H9 (cell line): ENCODE results near the gene PPM1N. TPM values are rescaled to one million over a fixed set of nuclear protein-coding genes. Genes with fewer than 3 reads are reported as not detected.

Experiments used
- DNase-seq: peaks from one replicate; pipeline ENCODE4 v3.0.0-alpha.2; 2017
- H2AFZ ChIP-seq: one replicate; pipeline ENCODE4 v1.6.1; 2013; ENCODE audit warnings: mild to moderate bottlenecking, low read length, control low read depth, moderate library complexity
- H2AK5ac ChIP-seq: 2 replicates; pipeline ENCODE4 v1.6.1; 2013; ENCODE audit warnings: low read length, control low read depth, mixed read lengths; ENCODE audit not compliant: insufficient read length
- H2BK120ac ChIP-seq: one replicate; pipeline ENCODE4 v1.6.1; 2013; ENCODE audit warnings: low read depth, mild to moderate bottlenecking, low read length, control low read depth, inconsistent platforms; ENCODE audit not compliant: poor library complexity, severe bottlenecking
- H2BK12ac ChIP-seq: 2 replicates; pipeline ENCODE4 v1.6.1; 2013; ENCODE audit warnings: low read length, control low read depth, mixed read lengths, low read depth; ENCODE audit not compliant: insufficient read length
- H2BK15ac ChIP-seq: 2 replicates; pipeline ENCODE4 v1.6.1; 2013; ENCODE audit warnings: low read depth, low read length, control low read depth
- H2BK20ac ChIP-seq: one replicate; pipeline ENCODE4 v1.6.1; 2013; ENCODE audit warnings: low read depth, mild to moderate bottlenecking, low read length, control low read depth, inconsistent platforms; ENCODE audit not compliant: poor library complexity, severe bottlenecking
- H2BK5ac ChIP-seq: 2 replicates; pipeline ENCODE4 v1.6.1; 2013; ENCODE audit warnings: low read length, control low read depth, mixed read lengths; ENCODE audit not compliant: insufficient read length
- H3K14ac ChIP-seq: 2 replicates; pipeline ENCODE4 v1.6.1; 2013; ENCODE audit warnings: low read length, control low read depth; ENCODE audit not compliant: insufficient read depth
- H3K18ac ChIP-seq: 2 replicates; pipeline ENCODE4 v1.6.1; 2013; ENCODE audit warnings: low read depth, mild to moderate bottlenecking, mixed read lengths, low read length, control low read depth; ENCODE audit not compliant: insufficient read length
- H3K23ac ChIP-seq: 2 replicates; pipeline ENCODE4 v1.6.1; 2013; ENCODE audit warnings: low read length, control low read depth, mixed read lengths, low read depth; ENCODE audit not compliant: insufficient read length
- H3K23me2 ChIP-seq: 2 replicates; pipeline ENCODE4 v1.6.1; 2013; ENCODE audit warnings: low read depth, mild to moderate bottlenecking, mixed read lengths, low read length, control low read depth; ENCODE audit not compliant: insufficient read length, poor library complexity, severe bottlenecking
- H3K27ac ChIP-seq: 2 replicates; pipeline ENCODE4 v1.5.1; 2013; ENCODE audit warnings: low read length, control low read depth, mixed read lengths, low read depth; ENCODE audit not compliant: insufficient read length
- H3K27me3 ChIP-seq: 2 replicates; pipeline ENCODE4 v1.6.1; 2013; ENCODE audit warnings: low read length, control low read depth, inconsistent platforms; ENCODE audit not compliant: insufficient read depth
- H3K4ac ChIP-seq: 2 replicates; pipeline ENCODE4 v1.6.1; 2013; ENCODE audit warnings: low read depth, mild to moderate bottlenecking, control low read depth, inconsistent platforms, low read length, moderate library complexity
- H3K4me1 ChIP-seq: 2 replicates; pipeline ENCODE4 v1.6.1; 2013; ENCODE audit warnings: low read length, control low read depth, inconsistent platforms; ENCODE audit not compliant: insufficient read depth
- H3K4me2 ChIP-seq: 2 replicates; pipeline ENCODE4 v1.6.1; 2013; ENCODE audit warnings: low read length, control low read depth, mixed read lengths; ENCODE audit not compliant: insufficient read length, insufficient read depth
- H3K56ac ChIP-seq: 2 replicates; pipeline ENCODE4 v1.6.1; 2013; ENCODE audit warnings: low read depth, mild to moderate bottlenecking, mixed read lengths, low read length, control low read depth; ENCODE audit not compliant: insufficient read length
- H3K79me1 ChIP-seq: 2 replicates; pipeline ENCODE4 v1.6.1; 2013; ENCODE audit warnings: low read depth, mild to moderate bottlenecking, moderate library complexity, low read length, control low read depth, inconsistent platforms; ENCODE audit not compliant: insufficient read depth, poor library complexity, severe bottlenecking
- H3K79me2 ChIP-seq: 2 replicates; pipeline ENCODE4 v1.6.1; 2013; ENCODE audit warnings: low read length, control low read depth, inconsistent platforms; ENCODE audit not compliant: insufficient read depth
- H3K9ac ChIP-seq: 2 replicates; pipeline ENCODE4 v1.6.1; 2013; ENCODE audit warnings: low read length, control low read depth, mixed read lengths; ENCODE audit not compliant: insufficient read length; ENCODE audit errors: extremely low read depth
- H3K9me3 ChIP-seq: one replicate; pipeline ENCODE4 v1.6.1; 2013; ENCODE audit warnings: low read depth, low read length, inconsistent platforms; ENCODE audit not compliant: control insufficient read depth
- H3T11ph ChIP-seq: one replicate; pipeline ENCODE4 v1.6.1; 2013; ENCODE audit warnings: mild to moderate bottlenecking, low read length, control low read depth, inconsistent platforms
- H4K20me1 ChIP-seq: one replicate; pipeline ENCODE4 v1.6.1; 2013; ENCODE audit not compliant: control insufficient read depth, insufficient read length, insufficient read depth
- H4K5ac ChIP-seq: 2 replicates; pipeline ENCODE4 v1.6.1; 2013; ENCODE audit warnings: low read depth, mild to moderate bottlenecking, mixed read lengths, low read length, control low read depth; ENCODE audit not compliant: insufficient read length
- H4K8ac ChIP-seq: replicated peaks from 2 replicates; pipeline ENCODE4 v1.6.1; 2013; ENCODE audit warnings: low read length, control low read depth, mixed read lengths, low read depth; ENCODE audit not compliant: insufficient read length
- H4K91ac ChIP-seq: 2 replicates; pipeline ENCODE4 v1.6.1; 2013; ENCODE audit warnings: low read depth, mild to moderate bottlenecking, moderate library complexity, mixed read lengths, low read length, control low read depth; ENCODE audit not compliant: insufficient read length
- H3K27ac Mint-ChIP-seq, 3 experiments: 2 replicates in 2 of 3; 3 replicates in 1 of 3; pipeline ENCODE4 v1.8.0; 2020 to 2021; ENCODE audit warnings: mixed read lengths in 3 of 3, mild to moderate bottlenecking in 1 of 3, moderate library complexity in 1 of 3
- H3K27me3 Mint-ChIP-seq: 2 replicates; pipeline ENCODE4 v1.8.0; 2021; ENCODE audit warnings: low read depth, mild to moderate bottlenecking, moderate library complexity, mixed read lengths
- H3K36me3 Mint-ChIP-seq, 3 experiments: 2 replicates in 2 of 3; 3 replicates in 1 of 3; pipeline ENCODE4 v1.8.0; 2020 to 2021; ENCODE audit warnings: low read depth in 3 of 3, mixed read lengths in 3 of 3; ENCODE audit not compliant: insufficient read depth in 1 of 3
- H3K4me1 Mint-ChIP-seq, 2 experiments: 2 replicates each; pipeline ENCODE4 v1.8.0; 2020; ENCODE audit warnings: mixed read lengths in 2 of 2
- H3K4me3 Mint-ChIP-seq, 2 experiments: 2 replicates in 1 of 2; 3 replicates in 1 of 2; pipeline ENCODE4 v1.8.0; 2020 to 2021; ENCODE audit warnings: mild to moderate bottlenecking in 2 of 2, mixed read lengths in 2 of 2, moderate library complexity in 1 of 2
- H3K9me3 Mint-ChIP-seq, 2 experiments: 2 replicates in 1 of 2; 3 replicates in 1 of 2; pipeline ENCODE4 v1.8.0; 2020; ENCODE audit warnings: mild to moderate bottlenecking in 2 of 2, mixed read lengths in 2 of 2, moderate library complexity in 1 of 2
- WGBS: extraction: QIAGEN DNeasy Blood & Tissue Kit; methylation state at CpG from one replicate; pipeline ENCODE4 v1.1.7; 2013; ENCODE audit warnings: missing lambda C conversion rate, low lambda C conversion rate, mixed read lengths; ENCODE audit not compliant: insufficient read length; ENCODE audit errors: extremely low coverage; 5-methylcytosine and 5-hydroxymethylcytosine counted together
- total RNA-seq: library from RNA; stranded (reverse); gene quantifications from 2 replicates; pipeline ENCODE4 v1.2.1, GENCODE V29; 2021
- TF ChIP-seq, protein P1 (sequence below): fragments of 200-600 bp; sonication (generic); conservative IDR thresholded peaks from 3 replicates; pipeline ENCODE4 v1.8.0; 2021; ENCODE audit warnings: antibody characterized with exemption, mild to moderate bottlenecking

The PPM1N gene
- total RNA-seq, 1 experiment from 2014 or later, result 7.7 TPM

DNA sequence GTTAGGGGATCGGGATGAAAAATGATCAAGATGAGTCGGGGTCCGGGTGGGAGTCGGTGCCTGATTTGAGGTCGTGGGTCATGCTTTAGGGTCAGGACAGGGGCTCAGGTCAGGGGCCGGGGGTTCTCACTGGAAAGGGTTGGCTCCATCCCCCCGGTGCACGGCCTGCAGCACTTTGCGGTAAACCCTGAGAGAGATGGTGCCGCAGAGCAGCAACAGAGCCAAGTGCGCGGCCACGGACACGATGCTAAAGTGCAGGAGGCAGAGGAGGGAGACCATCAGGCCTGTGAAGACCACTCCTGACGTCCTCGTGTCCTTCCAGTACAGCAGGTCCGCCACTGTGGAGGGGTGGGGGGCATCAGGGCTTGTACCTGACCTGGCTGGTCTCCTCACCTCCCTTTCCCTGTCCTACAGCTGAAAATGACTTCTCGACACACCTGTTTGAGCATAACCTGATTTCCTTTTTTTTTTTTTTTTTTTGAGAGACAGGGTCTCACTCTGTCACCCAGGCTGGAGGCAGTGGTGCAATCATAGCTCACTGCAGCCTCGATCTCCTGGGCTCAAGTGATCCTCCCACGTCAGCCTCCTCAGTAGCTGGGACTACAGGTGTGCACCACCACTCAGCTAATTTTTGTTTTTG lies 8.9 kb upstream of the PPM1N start:
- Histone ChIP-seq H2BK120ac (no peak overlapping the region), H2AFZ (no peak overlapping the region), H3K27ac (no peak overlapping the region), H3K4me2 (no peak overlapping the region), H3K23ac (no peak overlapping the region), H2BK20ac (no peak overlapping the region), H3K14ac (no peak overlapping the region), H3K4me1 (no peaks in the 10 kb centered on the region; the same call in 1 of the 2 replicates), H3K27me3 (no peaks in the 10 kb centered on the region), H3K4ac (no peak overlapping the region), H2BK15ac (0 out of 2 replicates have a peak overlapping the region, but pooled peaks have one; percentile 19), H3T11ph (no peak overlapping the region), H3K9me3 (no peaks in the 10 kb centered on the region), H2BK5ac (no peak overlapping the region), H4K20me1 (no peaks in the 10 kb centered on the region), H2AK5ac (no peak overlapping the region), H3K18ac (no peak overlapping the region), H4K91ac (no peak overlapping the region), H2BK12ac (no peak overlapping the region), H4K8ac (no peak overlapping the region), H4K5ac (no peak overlapping the region), H3K23me2 (peaks cover 11% of the 10 kb centered on the region), H3K9ac (no peak overlapping the region), H3K56ac (no peak overlapping the region), H3K79me1 (no peaks in the 10 kb centered on the region), H3K79me2 (no peaks in the 10 kb centered on the region)
- Mint-ChIP-seq H3K4me3 (no peak overlapping the region), H3K36me3 (peaks cover 2 to 23% (median 14%) of the 10 kb centered on the region in 3 experiments; a peak in 6 of 7 replicates), H3K27ac (0 out of 7 replicates have a peak overlapping the region, but pooled peaks of 1 of the 3 experiments have one; percentile 6), H3K4me1 (peaks cover 17 to 22% of the 10 kb centered on the region in 2 experiments), H3K27me3 (no peaks in the 10 kb centered on the region), H3K9me3 (no peaks in the 10 kb centered on the region; a peak in 1 of 5 replicates)
- TF ChIP-seq, protein P1, sequence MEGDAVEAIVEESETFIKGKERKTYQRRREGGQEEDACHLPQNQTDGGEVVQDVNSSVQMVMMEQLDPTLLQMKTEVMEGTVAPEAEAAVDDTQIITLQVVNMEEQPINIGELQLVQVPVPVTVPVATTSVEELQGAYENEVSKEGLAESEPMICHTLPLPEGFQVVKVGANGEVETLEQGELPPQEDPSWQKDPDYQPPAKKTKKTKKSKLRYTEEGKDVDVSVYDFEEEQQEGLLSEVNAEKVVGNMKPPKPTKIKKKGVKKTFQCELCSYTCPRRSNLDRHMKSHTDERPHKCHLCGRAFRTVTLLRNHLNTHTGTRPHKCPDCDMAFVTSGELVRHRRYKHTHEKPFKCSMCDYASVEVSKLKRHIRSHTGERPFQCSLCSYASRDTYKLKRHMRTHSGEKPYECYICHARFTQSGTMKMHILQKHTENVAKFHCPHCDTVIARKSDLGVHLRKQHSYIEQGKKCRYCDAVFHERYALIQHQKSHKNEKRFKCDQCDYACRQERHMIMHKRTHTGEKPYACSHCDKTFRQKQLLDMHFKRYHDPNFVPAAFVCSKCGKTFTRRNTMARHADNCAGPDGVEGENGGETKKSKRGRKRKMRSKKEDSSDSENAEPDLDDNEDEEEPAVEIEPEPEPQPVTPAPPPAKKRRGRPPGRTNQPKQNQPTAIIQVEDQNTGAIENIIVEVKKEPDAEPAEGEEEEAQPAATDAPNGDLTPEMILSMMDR, result no peak
- no peak for DNase-seq
- WGBS, result no CpG with 5 or more reads among the region's 20 CpGs
